ENCODE data around the gene FGF14. TPM values are rescaled to one million over a fixed set of nuclear protein-coding genes. Genes with fewer than 3 reads are reported as not detected.
"Not testable (repeated sequence)": the region's sequence is repeated elsewhere in the genome, so short reads cannot be mapped to it uniquely, and the experiment has no call there.

FGF14 gene
- total RNA-seq, 1 donor from 2014 or later, result 0.06 TPM

DNA sequence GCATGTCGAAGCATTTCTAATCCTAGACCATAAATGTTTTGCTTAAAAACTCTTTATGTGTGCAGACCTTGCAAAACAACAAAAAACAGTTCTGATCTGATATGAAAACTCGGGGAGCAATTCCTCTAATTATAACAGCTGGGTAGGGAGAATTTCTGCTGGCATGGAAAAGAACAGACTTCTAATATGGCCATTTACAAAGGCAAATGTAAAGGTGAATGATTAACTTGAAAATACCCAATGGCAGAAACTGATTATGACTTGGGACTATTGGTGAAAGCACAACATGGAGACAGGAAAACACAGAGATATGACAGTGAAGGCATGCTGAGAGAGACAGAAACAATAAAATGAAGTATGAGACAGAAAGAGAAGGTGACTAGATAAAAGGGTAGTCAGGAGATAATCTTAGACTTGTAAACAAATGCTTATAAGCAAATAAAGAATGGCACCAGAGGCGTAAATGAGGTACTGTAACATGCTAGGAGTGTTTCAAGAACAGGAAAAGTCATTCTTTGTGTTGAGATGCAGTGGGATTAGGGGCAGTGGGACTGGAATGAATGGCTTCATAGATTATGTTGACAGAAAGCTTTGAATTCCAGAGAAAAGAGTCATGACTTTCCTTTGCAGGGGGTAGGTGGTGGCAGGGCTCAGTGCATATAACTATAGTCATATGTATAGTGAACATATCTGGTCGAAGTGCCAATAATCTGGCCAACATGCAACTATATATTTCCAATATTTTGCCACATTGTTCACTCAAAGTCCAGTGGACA is 556.4 kb downstream of the FGF14 start:
- H3K4me3 ChIP-seq (ENCODE audit: low read depth, low read length), result no peak overlapping the region
- DNase-seq (ENCODE audit: low read depth), result no peak
- TF ChIP-seq, protein P1, sequence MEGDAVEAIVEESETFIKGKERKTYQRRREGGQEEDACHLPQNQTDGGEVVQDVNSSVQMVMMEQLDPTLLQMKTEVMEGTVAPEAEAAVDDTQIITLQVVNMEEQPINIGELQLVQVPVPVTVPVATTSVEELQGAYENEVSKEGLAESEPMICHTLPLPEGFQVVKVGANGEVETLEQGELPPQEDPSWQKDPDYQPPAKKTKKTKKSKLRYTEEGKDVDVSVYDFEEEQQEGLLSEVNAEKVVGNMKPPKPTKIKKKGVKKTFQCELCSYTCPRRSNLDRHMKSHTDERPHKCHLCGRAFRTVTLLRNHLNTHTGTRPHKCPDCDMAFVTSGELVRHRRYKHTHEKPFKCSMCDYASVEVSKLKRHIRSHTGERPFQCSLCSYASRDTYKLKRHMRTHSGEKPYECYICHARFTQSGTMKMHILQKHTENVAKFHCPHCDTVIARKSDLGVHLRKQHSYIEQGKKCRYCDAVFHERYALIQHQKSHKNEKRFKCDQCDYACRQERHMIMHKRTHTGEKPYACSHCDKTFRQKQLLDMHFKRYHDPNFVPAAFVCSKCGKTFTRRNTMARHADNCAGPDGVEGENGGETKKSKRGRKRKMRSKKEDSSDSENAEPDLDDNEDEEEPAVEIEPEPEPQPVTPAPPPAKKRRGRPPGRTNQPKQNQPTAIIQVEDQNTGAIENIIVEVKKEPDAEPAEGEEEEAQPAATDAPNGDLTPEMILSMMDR (conservative IDR thresholded peaks at IDR 0.05; ENCODE audit: low read depth, low read length), result no peak

DNA sequence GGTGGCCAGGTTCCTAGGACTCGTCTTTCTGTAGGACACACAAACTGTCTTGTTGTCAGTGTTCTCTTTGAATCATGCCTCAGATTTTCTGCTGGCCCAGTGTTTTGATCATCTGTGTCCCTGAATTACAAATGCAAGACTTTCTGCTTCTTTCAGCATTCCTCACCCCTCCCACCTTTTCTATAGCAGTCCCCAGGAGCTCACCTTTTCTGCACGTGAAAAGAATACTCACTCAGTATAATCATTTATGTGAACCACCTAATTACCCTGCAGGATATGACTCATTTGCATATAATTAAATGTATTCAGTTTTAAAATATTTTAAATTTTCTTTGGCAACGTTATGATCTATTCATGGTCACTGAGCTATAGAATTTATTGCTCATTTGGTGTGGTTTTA is 560.1 kb downstream of the FGF14 start:
- no peak for DNase-seq (ENCODE audit: low read depth)
- H3K4me3 ChIP-seq (ENCODE audit: low read depth, low read length), result no peak overlapping the region
- TF ChIP-seq, protein P1 (conservative IDR thresholded peaks at IDR 0.05; ENCODE audit: low read depth, low read length), result no peak

DNA sequence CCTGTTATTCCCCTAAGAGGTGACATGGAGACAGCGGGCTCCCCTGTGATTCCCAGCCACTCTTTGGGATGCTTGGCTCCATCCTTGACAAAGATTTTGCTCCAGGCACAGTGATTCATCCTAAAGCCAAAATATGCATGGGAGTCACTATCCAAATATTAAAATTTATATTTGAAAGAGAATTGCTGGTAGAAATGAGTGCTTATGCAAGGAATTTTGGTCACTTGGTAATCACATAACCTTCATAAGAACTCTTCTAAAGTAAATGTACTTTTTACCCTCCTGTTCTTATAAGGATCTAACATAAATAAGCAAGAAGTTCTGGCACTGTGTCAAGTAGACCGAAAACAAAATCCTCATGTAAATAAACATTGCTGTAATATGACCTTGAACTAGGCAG is 563.5 kb downstream of the FGF14 start:
- DNase-seq (ENCODE audit: low read depth), result no peak
- TF ChIP-seq, protein P1 (conservative IDR thresholded peaks at IDR 0.05; ENCODE audit: low read depth, low read length), result no peak
- H3K4me3 ChIP-seq (ENCODE audit: low read depth, low read length), result no peak overlapping the region

DNA sequence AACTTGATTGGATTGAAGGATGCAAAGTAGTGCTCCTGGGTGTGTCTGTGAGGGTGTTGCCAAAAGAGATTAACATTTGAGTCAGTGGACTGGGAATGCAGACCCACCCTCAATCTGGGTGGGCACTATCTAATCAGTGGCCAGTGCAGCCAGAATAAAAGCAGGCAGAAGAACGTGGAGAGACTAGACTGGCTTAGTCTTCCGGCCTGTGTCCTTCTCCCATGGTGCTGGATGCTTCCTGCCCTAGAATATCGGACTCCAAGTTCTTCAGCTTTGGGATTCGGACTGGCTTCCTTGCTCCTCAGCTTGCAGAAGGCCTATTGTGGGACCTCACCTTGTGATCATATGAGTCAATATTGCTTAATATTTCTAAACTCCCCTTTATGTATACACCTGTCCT is 564.1 kb downstream of the FGF14 start:
- H3K4me3 ChIP-seq (ENCODE audit: low read depth, low read length); DNase-seq (ENCODE audit: low read depth): not testable (repeated sequence)

DNA sequence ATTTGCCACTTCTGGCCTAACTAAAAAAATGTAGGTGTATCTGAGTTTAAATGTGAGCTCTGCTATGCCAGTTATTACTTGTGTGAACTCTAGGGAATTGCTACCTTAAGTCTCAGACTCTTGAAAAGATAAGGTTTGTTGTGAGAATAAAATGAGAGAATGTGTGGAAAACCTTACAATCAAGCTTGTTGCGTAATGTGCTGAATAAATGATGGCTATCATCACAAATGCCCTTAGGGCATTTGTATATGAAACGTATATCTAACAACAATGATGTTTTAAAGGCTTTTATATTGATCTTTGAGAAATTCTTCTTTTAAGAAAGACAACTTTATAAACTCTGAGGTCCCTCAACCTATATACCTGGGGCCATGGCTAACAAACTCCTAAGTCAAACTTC is 564.6 kb downstream of the FGF14 start:
- DNase-seq (ENCODE audit: low read depth), result no peak
- TF ChIP-seq, protein P1 (conservative IDR thresholded peaks at IDR 0.05; ENCODE audit: low read depth, low read length), result no peak
- no peak overlapping the region for H3K4me3 ChIP-seq (ENCODE audit: low read depth, low read length)

DNA sequence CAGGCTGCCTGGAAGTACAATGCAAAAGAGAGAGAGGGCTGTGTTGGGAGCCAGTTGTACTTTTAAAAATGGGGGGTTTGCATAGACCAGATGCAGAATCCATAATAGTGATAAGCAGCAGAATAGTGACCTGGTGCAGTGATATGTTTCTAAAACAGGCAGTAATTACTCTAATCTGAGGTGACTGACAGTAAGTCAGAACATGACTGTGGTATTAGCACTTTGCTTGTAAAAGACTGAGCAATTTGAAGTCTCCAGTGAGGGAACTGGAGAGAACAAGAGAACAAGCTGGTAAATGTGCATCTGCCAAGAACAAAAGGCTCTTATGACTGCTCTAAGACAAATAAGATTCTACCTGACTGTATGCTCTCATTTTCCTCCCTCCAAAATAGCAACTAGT is 565.9 kb downstream of the FGF14 start:
- TF ChIP-seq, protein P1 (conservative IDR thresholded peaks at IDR 0.05; ENCODE audit: low read depth, low read length), result no peak
- no peak overlapping the region for H3K4me3 ChIP-seq (ENCODE audit: low read depth, low read length)
- no peak for DNase-seq (ENCODE audit: low read depth)

DNA sequence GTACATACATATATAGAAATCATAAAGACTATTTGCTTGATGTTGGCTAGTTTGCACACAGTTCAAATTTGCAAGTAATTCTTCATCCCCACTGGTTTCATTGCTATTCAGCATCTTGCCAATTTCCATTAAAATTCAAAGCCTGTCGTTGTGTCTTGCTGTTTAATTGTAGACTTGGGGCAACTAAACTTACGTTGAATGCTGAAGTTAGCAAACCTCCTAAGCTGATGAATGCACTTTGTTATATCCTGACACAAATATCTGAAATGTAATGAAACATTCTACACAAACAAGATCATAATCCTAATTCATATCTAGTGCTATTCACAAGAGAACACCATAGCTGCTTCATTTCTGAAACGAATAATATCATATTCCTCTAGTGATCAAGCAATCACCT is 568.2 kb downstream of the FGF14 start:
- TF ChIP-seq, protein P1 (conservative IDR thresholded peaks at IDR 0.05; ENCODE audit: low read depth, low read length), result no peak

More for the DNA sequence above, 568.2 kb downstream of the FGF14 start:
- no peak for DNase-seq (ENCODE audit: low read depth)
- no peak overlapping the region for H3K4me3 ChIP-seq (ENCODE audit: low read depth, low read length)
